SK-N-SH treated with all-trans-retinoic acid at 6 μM for 48 hours (cell line): ENCODE results near the gene GCNT4.

Source experiments
- ATAC-seq: fragments of 200-7000 bp; cut with Tn5 transposase; 3 replicates; pipeline ENCODE4 v1.9.1; 2020; ENCODE audit warnings: mild to moderate bottlenecking, moderate library complexity
- ARNTL ChIP-seq: fragments of 450-650 bp; formaldehyde crosslinking; IDR thresholded peaks from 2 replicates; pipeline ENCODE4 v1.5.0; 2020; ENCODE audit warnings: low read depth, mild to moderate bottlenecking, moderate library complexity, borderline replicate concordance
- BACH2 ChIP-seq: fragments of 250-450 bp; sonication (Bioruptor Pico); IDR thresholded peaks from 2 replicates; pipeline ENCODE4 v1.9.0; 2021; ENCODE audit warnings: mild to moderate bottlenecking, borderline replicate concordance
- CSDC2 ChIP-seq: fragments of 250-450 bp; sonication (Bioruptor Pico); IDR thresholded peaks from 2 replicates; pipeline ENCODE4 v1.5.0; 2020; ENCODE audit warnings: mild to moderate bottlenecking, moderate library complexity
- ESRRG ChIP-seq: fragments of 250-450 bp; sonication (Bioruptor Pico); IDR thresholded peaks from 2 replicates; pipeline ENCODE4 v1.6.1; 2021; ENCODE audit warnings: mild to moderate bottlenecking
- ISL1 ChIP-seq: fragments of 250-450 bp; sonication (Bioruptor Pico); IDR thresholded peaks from 2 replicates; pipeline ENCODE4 v2.1.2; 2022; ENCODE audit warnings: mild to moderate bottlenecking, moderate library complexity
- OSR1 ChIP-seq: fragments of 250-450 bp; sonication (Bioruptor Pico); IDR thresholded peaks from 2 replicates; pipeline ENCODE4 v1.8.0; 2022; ENCODE audit warnings: moderate library complexity, mild to moderate bottlenecking, inconsistent platforms
- PPARA ChIP-seq: fragments of 250-450 bp; sonication (Bioruptor Pico); IDR thresholded peaks from 2 replicates; pipeline ENCODE4 v1.5.0; 2020; ENCODE audit warnings: mild to moderate bottlenecking, borderline replicate concordance
- RARB ChIP-seq: fragments of 250-450 bp; sonication (Bioruptor Pico); IDR thresholded peaks from 2 replicates; pipeline ENCODE4 v1.8.0; 2021; ENCODE audit warnings: mild to moderate bottlenecking, moderate library complexity
- SNAI2 ChIP-seq: fragments of 250-450 bp; sonication (Bioruptor Pico); IDR thresholded peaks from 2 replicates; pipeline ENCODE4 v1.5.0; 2020; ENCODE audit warnings: mild to moderate bottlenecking, moderate library complexity
- TCF4 ChIP-seq: fragments of 250-450 bp; sonication (Bioruptor Pico); IDR thresholded peaks from 2 replicates; pipeline ENCODE4 v1.8.0; 2021; ENCODE audit warnings: mild to moderate bottlenecking, moderate library complexity, borderline replicate concordance
- TOX ChIP-seq: fragments of 250-450 bp; sonication (Bioruptor Pico); IDR thresholded peaks from 2 replicates; pipeline ENCODE4 v1.8.0; 2021; ENCODE audit warnings: mild to moderate bottlenecking, moderate library complexity, borderline replicate concordance
- ZC3H10 ChIP-seq: fragments of 250-450 bp; sonication (Bioruptor Pico); IDR thresholded peaks from 2 replicates; pipeline ENCODE4 v1.5.1; 2021; ENCODE audit warnings: mild to moderate bottlenecking, moderate library complexity
- ZFP3 ChIP-seq: fragments of 250-450 bp; sonication (Bioruptor Pico); IDR thresholded peaks from 2 replicates; pipeline ENCODE4 v1.5.0; 2020; ENCODE audit warnings: mild to moderate bottlenecking, moderate library complexity
- ZFP30 ChIP-seq: fragments of 450-650 bp; formaldehyde crosslinking; IDR thresholded peaks from 2 replicates; pipeline ENCODE4 v1.5.0; 2022; ENCODE audit warnings: mild to moderate bottlenecking, moderate library complexity
- ZNF565 ChIP-seq: fragments of 450-650 bp; formaldehyde crosslinking; conservative IDR thresholded peaks from 2 replicates; pipeline ENCODE4 v1.5.0; 2020; ENCODE audit warnings: low read depth, mild to moderate bottlenecking, moderate library complexity
- ZNF70 ChIP-seq: fragments of 450-650 bp; formaldehyde crosslinking; IDR thresholded peaks from 2 replicates; pipeline ENCODE4 v1.5.0; 2020; ENCODE audit warnings: mild to moderate bottlenecking, moderate library complexity
- ZNF8 ChIP-seq: fragments of 450-650 bp; formaldehyde crosslinking; IDR thresholded peaks from 2 replicates; pipeline ENCODE4 v1.5.0; 2020; ENCODE audit warnings: mild to moderate bottlenecking, moderate library complexity
- TF ChIP-seq, protein P1 (sequence below): fragments of 250-450 bp; sonication (Bioruptor Pico); IDR thresholded peaks from 2 replicates; pipeline ENCODE4 v1.5.1; 2020; ENCODE audit warnings: low read depth, mild to moderate bottlenecking, moderate library complexity
- TF ChIP-seq, protein P2 (sequence below): fragments of 250-450 bp; sonication (Bioruptor Pico); IDR thresholded peaks from 2 replicates; pipeline ENCODE4 v1.5.1; 2021; ENCODE audit warnings: mild to moderate bottlenecking, moderate library complexity
- TF ChIP-seq, protein P3 (sequence below): fragments of 250-450 bp; sonication (Bioruptor Pico); IDR thresholded peaks from 2 replicates; pipeline ENCODE4 v1.8.0; 2021; ENCODE audit warnings: low read depth, mild to moderate bottlenecking, moderate library complexity, borderline replicate concordance
- TF ChIP-seq, protein P4 (sequence below): fragments of 250-450 bp; sonication (Bioruptor Pico); IDR thresholded peaks from 2 replicates; pipeline ENCODE4 v1.5.0; 2020; ENCODE audit warnings: mild to moderate bottlenecking, moderate library complexity
- TF ChIP-seq, protein P5 (sequence below): fragments of 250-450 bp; sonication (Bioruptor Pico); IDR thresholded peaks from 2 replicates; pipeline ENCODE4 v1.8.0; 2020; ENCODE audit warnings: mild to moderate bottlenecking, moderate library complexity, borderline replicate concordance

The GCNT4 gene

DNA sequence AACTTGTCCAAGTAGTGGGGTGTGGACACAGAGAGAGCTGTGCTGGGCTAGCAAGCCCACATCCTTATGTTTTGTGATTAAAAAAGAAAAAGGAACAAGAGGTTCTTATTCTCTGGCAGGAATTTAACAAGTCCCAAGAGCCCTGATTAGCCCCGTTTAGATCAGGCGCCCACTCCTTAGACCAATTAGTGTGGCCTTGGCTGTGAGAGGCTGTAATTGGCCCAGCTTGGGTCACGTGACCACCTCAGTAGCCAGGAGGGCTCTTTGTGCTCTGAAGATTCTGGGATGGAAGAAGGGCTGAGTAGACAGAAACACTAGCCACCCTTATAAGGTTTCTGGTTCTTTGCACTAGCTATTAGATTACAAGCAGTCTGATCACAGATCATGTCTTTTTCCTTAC, 31.1 kb downstream of the GCNT4 start:
- TF ChIP-seq SNAI2 (CRISPR knock-in tag) (no peak), ARNTL (CRISPR knock-in tag) (no peak), CSDC2 (CRISPR knock-in tag) (no peak), ZNF70 (no peak), ISL1 (CRISPR knock-in tag) (no peak), OSR1 (CRISPR knock-in tag) (no peak), PPARA (CRISPR knock-in tag) (no peak), ESRRG (no peak), RARB (no peak), TCF4 (CRISPR knock-in tag) (no peak), ZNF8 (CRISPR knock-in tag) (no peak), ZNF565 (CRISPR knock-in tag) (no peak), ZFP30 (CRISPR knock-in tag) (no peak), ZC3H10 (CRISPR knock-in tag) (no peak)
- TF ChIP-seq, protein P1, sequence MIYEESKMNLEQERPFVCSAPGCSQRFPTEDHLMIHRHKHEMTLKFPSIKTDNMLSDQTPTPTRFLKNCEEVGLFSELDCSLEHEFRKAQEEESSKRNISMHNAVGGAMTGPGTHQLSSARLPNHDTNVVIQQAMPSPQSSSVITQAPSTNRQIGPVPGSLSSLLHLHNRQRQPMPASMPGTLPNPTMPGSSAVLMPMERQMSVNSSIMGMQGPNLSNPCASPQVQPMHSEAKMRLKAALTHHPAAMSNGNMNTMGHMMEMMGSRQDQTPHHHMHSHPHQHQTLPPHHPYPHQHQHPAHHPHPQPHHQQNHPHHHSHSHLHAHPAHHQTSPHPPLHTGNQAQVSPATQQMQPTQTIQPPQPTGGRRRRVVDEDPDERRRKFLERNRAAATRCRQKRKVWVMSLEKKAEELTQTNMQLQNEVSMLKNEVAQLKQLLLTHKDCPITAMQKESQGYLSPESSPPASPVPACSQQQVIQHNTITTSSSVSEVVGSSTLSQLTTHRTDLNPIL (CRISPR knock-in tag), result no peak
- TF ChIP-seq, protein P2, sequence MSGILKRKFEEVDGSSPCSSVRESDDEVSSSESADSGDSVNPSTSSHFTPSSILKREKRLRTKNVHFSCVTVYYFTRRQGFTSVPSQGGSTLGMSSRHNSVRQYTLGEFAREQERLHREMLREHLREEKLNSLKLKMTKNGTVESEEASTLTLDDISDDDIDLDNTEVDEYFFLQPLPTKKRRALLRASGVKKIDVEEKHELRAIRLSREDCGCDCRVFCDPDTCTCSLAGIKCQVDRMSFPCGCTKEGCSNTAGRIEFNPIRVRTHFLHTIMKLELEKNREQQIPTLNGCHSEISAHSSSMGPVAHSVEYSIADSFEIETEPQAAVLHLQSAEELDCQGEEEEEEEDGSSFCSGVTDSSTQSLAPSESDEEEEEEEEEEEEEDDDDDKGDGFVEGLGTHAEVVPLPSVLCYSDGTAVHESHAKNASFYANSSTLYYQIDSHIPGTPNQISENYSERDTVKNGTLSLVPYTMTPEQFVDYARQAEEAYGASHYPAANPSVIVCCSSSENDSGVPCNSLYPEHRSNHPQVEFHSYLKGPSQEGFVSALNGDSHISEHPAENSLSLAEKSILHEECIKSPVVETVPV (CRISPR knock-in tag), result no peak
- TF ChIP-seq, protein P3, sequence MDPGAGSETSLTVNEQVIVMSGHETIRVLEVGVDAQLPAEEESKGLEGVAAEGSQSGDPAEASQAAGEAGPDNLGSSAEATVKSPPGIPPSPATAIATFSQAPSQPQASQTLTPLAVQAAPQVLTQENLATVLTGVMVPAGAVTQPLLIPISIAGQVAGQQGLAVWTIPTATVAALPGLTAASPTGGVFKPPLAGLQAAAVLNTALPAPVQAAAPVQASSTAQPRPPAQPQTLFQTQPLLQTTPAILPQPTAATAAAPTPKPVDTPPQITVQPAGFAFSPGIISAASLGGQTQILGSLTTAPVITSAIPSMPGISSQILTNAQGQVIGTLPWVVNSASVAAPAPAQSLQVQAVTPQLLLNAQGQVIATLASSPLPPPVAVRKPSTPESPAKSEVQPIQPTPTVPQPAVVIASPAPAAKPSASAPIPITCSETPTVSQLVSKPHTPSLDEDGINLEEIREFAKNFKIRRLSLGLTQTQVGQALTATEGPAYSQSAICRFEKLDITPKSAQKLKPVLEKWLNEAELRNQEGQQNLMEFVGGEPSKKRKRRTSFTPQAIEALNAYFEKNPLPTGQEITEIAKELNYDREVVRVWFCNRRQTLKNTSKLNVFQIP (CRISPR knock-in tag), result no peak
- TF ChIP-seq, protein P4, sequence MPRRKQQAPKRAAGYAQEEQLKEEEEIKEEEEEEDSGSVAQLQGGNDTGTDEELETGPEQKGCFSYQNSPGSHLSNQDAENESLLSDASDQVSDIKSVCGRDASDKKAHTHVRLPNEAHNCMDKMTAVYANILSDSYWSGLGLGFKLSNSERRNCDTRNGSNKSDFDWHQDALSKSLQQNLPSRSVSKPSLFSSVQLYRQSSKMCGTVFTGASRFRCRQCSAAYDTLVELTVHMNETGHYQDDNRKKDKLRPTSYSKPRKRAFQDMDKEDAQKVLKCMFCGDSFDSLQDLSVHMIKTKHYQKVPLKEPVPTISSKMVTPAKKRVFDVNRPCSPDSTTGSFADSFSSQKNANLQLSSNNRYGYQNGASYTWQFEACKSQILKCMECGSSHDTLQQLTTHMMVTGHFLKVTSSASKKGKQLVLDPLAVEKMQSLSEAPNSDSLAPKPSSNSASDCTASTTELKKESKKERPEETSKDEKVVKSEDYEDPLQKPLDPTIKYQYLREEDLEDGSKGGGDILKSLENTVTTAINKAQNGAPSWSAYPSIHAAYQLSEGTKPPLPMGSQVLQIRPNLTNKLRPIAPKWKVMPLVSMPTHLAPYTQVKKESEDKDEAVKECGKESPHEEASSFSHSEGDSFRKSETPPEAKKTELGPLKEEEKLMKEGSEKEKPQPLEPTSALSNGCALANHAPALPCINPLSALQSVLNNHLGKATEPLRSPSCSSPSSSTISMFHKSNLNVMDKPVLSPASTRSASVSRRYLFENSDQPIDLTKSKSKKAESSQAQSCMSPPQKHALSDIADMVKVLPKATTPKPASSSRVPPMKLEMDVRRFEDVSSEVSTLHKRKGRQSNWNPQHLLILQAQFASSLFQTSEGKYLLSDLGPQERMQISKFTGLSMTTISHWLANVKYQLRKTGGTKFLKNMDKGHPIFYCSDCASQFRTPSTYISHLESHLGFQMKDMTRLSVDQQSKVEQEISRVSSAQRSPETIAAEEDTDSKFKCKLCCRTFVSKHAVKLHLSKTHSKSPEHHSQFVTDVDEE (CRISPR knock-in tag), result no peak
- TF ChIP-seq, protein P5, sequence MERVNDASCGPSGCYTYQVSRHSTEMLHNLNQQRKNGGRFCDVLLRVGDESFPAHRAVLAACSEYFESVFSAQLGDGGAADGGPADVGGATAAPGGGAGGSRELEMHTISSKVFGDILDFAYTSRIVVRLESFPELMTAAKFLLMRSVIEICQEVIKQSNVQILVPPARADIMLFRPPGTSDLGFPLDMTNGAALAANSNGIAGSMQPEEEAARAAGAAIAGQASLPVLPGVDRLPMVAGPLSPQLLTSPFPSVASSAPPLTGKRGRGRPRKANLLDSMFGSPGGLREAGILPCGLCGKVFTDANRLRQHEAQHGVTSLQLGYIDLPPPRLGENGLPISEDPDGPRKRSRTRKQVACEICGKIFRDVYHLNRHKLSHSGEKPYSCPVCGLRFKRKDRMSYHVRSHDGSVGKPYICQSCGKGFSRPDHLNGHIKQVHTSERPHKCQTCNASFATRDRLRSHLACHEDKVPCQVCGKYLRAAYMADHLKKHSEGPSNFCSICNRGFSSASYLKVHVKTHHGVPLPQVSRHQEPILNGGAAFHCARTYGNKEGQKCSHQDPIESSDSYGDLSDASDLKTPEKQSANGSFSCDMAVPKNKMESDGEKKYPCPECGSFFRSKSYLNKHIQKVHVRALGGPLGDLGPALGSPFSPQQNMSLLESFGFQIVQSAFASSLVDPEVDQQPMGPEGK (CRISPR knock-in tag), result no peak
- TF ChIP-seq, all 23 proteins: peak for 0

DNA sequence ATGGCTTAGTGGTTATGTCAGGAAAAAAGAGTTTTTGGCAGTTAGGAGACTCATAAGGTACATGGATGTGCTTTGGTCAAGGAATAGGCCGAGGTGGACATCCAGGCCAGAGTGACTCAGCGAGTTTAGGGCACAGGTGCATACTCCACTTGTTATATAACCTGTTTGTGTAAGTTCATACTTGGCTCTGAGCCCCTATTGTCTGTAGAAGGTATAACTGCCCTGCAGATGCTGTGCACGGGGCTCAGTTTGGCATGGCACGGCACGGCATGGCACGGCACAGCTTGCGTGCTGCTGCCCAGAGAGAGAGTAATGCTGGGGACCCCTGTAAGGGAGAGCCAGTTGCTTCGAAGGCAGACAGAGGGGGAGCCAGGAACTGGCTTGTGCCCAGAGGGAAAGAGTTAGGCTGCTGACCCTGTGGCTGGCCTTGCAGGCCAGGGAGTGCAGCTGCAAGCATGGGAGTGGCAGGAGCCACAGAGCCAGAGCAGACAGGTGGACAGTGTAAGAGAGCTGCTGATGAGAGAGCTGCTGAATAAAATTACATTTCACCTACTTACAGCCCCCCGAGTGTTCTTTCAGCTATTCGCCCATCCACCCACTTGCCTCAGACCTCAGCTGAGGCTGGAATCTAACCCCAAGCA, 32.2 kb downstream of the GCNT4 start:
- no peak for TF ChIP-seq TOX (CRISPR knock-in tag)
- no peak for TF ChIP-seq ZNF565 (CRISPR knock-in tag)
- no peak for TF ChIP-seq SNAI2 (CRISPR knock-in tag)
- no peak for TF ChIP-seq TCF4 (CRISPR knock-in tag)
- TF ChIP-seq ARNTL (CRISPR knock-in tag), result no peak
- TF ChIP-seq ZFP3 (CRISPR knock-in tag), result no peak
- no peak for TF ChIP-seq BACH2 (CRISPR knock-in tag)
- no peak for TF ChIP-seq ZNF8 (CRISPR knock-in tag)
- TF ChIP-seq ZC3H10 (CRISPR knock-in tag), result no peak
- TF ChIP-seq, protein P3 (CRISPR knock-in tag), result no peak
- no peak for TF ChIP-seq ISL1 (CRISPR knock-in tag)
- no peak for TF ChIP-seq RARB
- TF ChIP-seq ZNF70, result no peak
- no peak for ATAC-seq

More for the DNA sequence above, 31.1 kb downstream of the GCNT4 start:
- no peak for ATAC-seq
